SJCRH30 (cell line): ENCODE data around the gene NUFIP2. TPM values are rescaled to one million over a fixed set of nuclear protein-coding genes. Genes with fewer than 3 reads are reported as not detected.

Experiments used
- DNase-seq, 2 experiments: peaks; one replicate each; pipeline ENCODE4 v3.0.0-alpha.2; 2015 to 2020
- H3K27ac ChIP-seq: fragments of 250-450 bp; sonication (Bioruptor Pico); 2 replicates; pipeline ENCODE4 v1.5.1; 2020; ENCODE audit warnings: mild to moderate bottlenecking, moderate library complexity
- H3K27me3 ChIP-seq: fragments of 250-450 bp; sonication (Bioruptor Pico); 2 replicates; pipeline ENCODE4 v1.5.1; 2020; ENCODE audit warnings: mild to moderate bottlenecking, moderate library complexity
- H3K36me3 ChIP-seq: fragments of 250-450 bp; sonication (Bioruptor Pico); 2 replicates; pipeline ENCODE4 v1.5.1; 2020; ENCODE audit warnings: mild to moderate bottlenecking, moderate library complexity
- H3K4me1 ChIP-seq: fragments of 250-450 bp; sonication (Bioruptor Pico); 2 replicates; pipeline ENCODE4 v1.5.1; 2020; ENCODE audit warnings: mild to moderate bottlenecking, moderate library complexity
- H3K4me3 ChIP-seq: fragments of 250-450 bp; sonication (Bioruptor Pico); 2 replicates; pipeline ENCODE4 v1.5.1; 2020; ENCODE audit warnings: mild to moderate bottlenecking, moderate library complexity
- H3K9me3 ChIP-seq: fragments of 250-450 bp; sonication (Bioruptor Pico); replicated peaks from 2 replicates; pipeline ENCODE4 v1.5.1; 2020; ENCODE audit warnings: mild to moderate bottlenecking, moderate library complexity
- total RNA-seq: library from RNA; depleted of rRNA; stranded (reverse); fragments of >200 nt; shearing (Covaris generic); gene quantifications from 2 replicates; pipeline ENCODE4 v1.2.3, GENCODE V29; 2014; rRNA removed

NUFIP2 gene
- total RNA-seq, 1 experiment from 2014 or later = 68.0 TPM

DNA sequence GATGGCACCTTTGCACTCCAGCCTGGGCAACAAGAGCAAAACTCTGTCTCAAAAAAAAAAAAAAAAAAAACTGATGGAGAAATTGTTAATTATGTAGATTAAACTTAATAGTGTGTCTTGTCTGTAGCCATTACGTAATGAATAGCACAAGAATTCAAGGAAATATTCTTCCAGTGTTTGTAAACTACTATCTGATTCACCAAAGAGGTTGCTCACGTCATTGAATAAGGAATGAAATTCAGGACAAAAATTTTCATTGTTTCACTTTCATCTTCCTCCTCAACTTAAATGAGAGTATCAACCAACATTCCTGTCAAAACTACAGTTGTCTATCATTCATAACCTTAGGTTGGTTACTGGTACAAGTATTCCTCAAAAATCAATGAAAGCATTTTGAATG lies 83.1 kb downstream of the NUFIP2 start:
- H3K9me3 ChIP-seq = no peaks in the 10 kb centered on the region
- H3K27ac ChIP-seq = no peak overlapping the region
- H3K36me3 ChIP-seq = no peaks in the 10 kb centered on the region
- H3K4me1 ChIP-seq = peaks cover 3% of the 10 kb centered on the region; the same call in 1 of the 2 replicates
- H3K27me3 ChIP-seq = no peaks in the 10 kb centered on the region
- H3K4me3 ChIP-seq = no peak overlapping the region
- DNase-seq = no peak

DNA sequence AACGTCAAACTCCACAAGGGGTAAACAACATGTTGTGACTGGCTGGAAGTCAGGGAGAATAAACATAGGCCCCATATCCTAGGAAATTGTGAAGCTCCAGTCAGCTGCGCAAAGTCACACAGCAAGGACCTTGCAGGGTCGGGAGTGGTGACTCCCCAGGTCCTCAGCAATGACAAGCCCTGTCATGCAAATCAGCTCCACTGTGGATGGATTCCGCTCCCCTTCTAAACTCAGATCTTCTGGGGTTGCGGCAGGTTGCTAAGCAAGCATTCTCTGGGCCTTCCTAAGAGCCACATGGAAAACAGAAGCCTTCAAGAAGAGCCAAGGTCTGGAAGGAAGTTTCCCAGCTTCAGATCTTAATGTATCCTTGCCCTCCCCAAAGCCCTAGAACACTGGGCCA lies 84.9 kb downstream of the NUFIP2 start:
- no peak for DNase-seq
- no peak overlapping the region for H3K27ac ChIP-seq
- no peak overlapping the region for H3K4me3 ChIP-seq
- peaks cover 3% of the 10 kb centered on the region; the same call in 1 of the 2 replicates for H3K4me1 ChIP-seq
- H3K9me3 ChIP-seq = no peaks in the 10 kb centered on the region
- no peaks in the 10 kb centered on the region for H3K27me3 ChIP-seq
- no peaks in the 10 kb centered on the region for H3K36me3 ChIP-seq

DNA sequence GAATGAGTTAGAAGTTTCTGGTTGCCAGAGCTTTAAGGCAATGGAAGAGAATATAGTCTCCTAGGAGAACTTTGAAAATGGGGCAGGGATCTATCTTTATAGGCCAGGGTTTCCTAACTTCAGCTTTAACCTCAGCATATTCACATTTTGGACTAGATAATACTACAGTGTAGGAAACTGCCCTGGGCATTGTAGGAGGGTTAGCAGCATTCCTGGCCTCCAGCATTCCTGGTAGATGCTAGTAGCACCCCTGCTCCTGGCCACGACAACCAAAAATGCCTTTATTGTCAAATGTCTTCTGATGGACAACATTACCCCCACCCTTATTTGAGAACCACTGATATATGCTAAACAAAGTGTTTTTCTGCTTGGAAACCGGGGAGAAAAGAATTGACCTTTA lies 86.0 kb downstream of the NUFIP2 start:
- no peak overlapping the region for H3K4me3 ChIP-seq
- no peaks in the 10 kb centered on the region for H3K27me3 ChIP-seq
- no peaks in the 10 kb centered on the region for H3K9me3 ChIP-seq
- DNase-seq = no peak
- no peak overlapping the region for H3K27ac ChIP-seq
- H3K4me1 ChIP-seq = peaks cover under 1% of the 10 kb centered on the region; the same call in 1 of the 2 replicates
- no peaks in the 10 kb centered on the region for H3K36me3 ChIP-seq

Other genes starting within 250 kb of the NUFIP2 start
- 86.9 and 91.9 TPM in 2 replicates for gene MYO18A, start 113.8 kb downstream of the NUFIP2 start, total RNA-seq
- gene CRYBA1, start 47.3 kb downstream of the NUFIP2 start, total RNA-seq = not detected in 2 replicates
- gene TAOK1, start 96.2 kb upstream of the NUFIP2 start, total RNA-seq = 57.5 and 66.3 TPM in 2 replicates